SJSA1 (cell line): ENCODE results near the gene ZC3H7A. TPM values are rescaled to one million over a fixed set of nuclear protein-coding genes. Genes with fewer than 3 reads are reported as not detected.

Experiments used
- DNase-seq, 2 experiments: peaks; one replicate each; pipeline ENCODE4 v3.0.0-alpha.2; 2015 to 2020; ENCODE audit warnings: low spot score in 2 of 2, low read depth in 1 of 2
- H3K27ac ChIP-seq: fragments of 250-450 bp; sonication (Bioruptor Pico); 2 replicates; pipeline ENCODE4 v1.5.1; 2020; ENCODE audit warnings: mild to moderate bottlenecking, moderate library complexity
- H3K27me3 ChIP-seq: fragments of 250-450 bp; sonication (Bioruptor Pico); replicated peaks from 2 replicates; pipeline ENCODE4 v1.5.1; 2020; ENCODE audit warnings: mild to moderate bottlenecking, moderate library complexity
- H3K36me3 ChIP-seq: fragments of 250-450 bp; sonication (Bioruptor Pico); 2 replicates; pipeline ENCODE4 v1.5.1; 2020; ENCODE audit warnings: mild to moderate bottlenecking
- H3K4me1 ChIP-seq: fragments of 250-450 bp; sonication (Bioruptor Pico); replicated peaks from 2 replicates; pipeline ENCODE4 v1.6.1; 2021; ENCODE audit warnings: mild to moderate bottlenecking
- H3K4me3 ChIP-seq: fragments of 250-450 bp; sonication (Bioruptor Pico); 2 replicates; pipeline ENCODE4 v1.5.1; 2020; ENCODE audit warnings: mild to moderate bottlenecking
- H3K9me3 ChIP-seq: fragments of 250-450 bp; sonication (Bioruptor Pico); replicated peaks from 2 replicates; pipeline ENCODE4 v1.5.1; 2020; ENCODE audit warnings: mild to moderate bottlenecking
- total RNA-seq: library from RNA; depleted of rRNA; stranded (reverse); fragments of >200 nt; shearing (Covaris generic); gene quantifications from 2 replicates; pipeline ENCODE4 v1.2.3, GENCODE V29; 2014

Gene ZC3H7A
- total RNA-seq, 1 experiment from 2014 or later = 47.4 TPM

GRCh38 chr16:11729787-11730186, 67.3 kb downstream of the ZC3H7A start:
- H3K27ac ChIP-seq = no peak overlapping the region
- no peak for DNase-seq
- H3K9me3 ChIP-seq = no peaks in the 10 kb centered on the region
- H3K4me1 ChIP-seq = peaks cover 7% of the 10 kb centered on the region; the same call in 1 of the 2 replicates
- H3K27me3 ChIP-seq = no peaks in the 10 kb centered on the region
- H3K4me3 ChIP-seq = no peak overlapping the region
- peaks cover 76% of the 10 kb centered on the region for H3K36me3 ChIP-seq

GRCh38 chr16:11727796-11728543, 69.1 kb downstream of the ZC3H7A start:
- Histone ChIP-seq H3K27ac (no peak overlapping the region), H3K4me3 (no peak overlapping the region), H3K27me3 (no peaks in the 10 kb centered on the region), H3K9me3 (no peaks in the 10 kb centered on the region), H3K4me1 (peaks cover 7% of the 10 kb centered on the region; the same call in 1 of the 2 replicates), H3K36me3 (peaks cover 72% of the 10 kb centered on the region)
- no peak for DNase-seq

GRCh38 chr16:11726008-11726407, 71.0 kb downstream of the ZC3H7A start:
- Histone ChIP-seq H3K4me3 (no peak overlapping the region), H3K9me3 (no peaks in the 10 kb centered on the region), H3K27me3 (no peaks in the 10 kb centered on the region), H3K4me1 (peaks cover 7% of the 10 kb centered on the region; the same call in 1 of the 2 replicates), H3K27ac (no peak overlapping the region), H3K36me3 (peaks cover 66% of the 10 kb centered on the region)
- DNase-seq = no peak

- Histone ChIP-seq H3K27me3 (no peaks in the 10 kb centered on the region), H3K36me3 (peaks cover 65% of the 10 kb centered on the region), H3K27ac (no peak overlapping the region), H3K9me3 (no peaks in the 10 kb centered on the region), H3K4me1 (peaks cover 7% of the 10 kb centered on the region; the same call in 1 of the 2 replicates), H3K4me3 (no peak overlapping the region)
- DNase-seq = no peak
These were observed 71.6 kb downstream of the ZC3H7A start for GRCh38 chr16:11725457-11725856.

- H3K9me3 ChIP-seq = no peaks in the 10 kb centered on the region
- no peaks in the 10 kb centered on the region for H3K4me1 ChIP-seq
- no peaks in the 10 kb centered on the region for H3K27me3 ChIP-seq
- no peak overlapping the region for H3K4me3 ChIP-seq
- no peak overlapping the region for H3K27ac ChIP-seq
- peaks cover 58% of the 10 kb centered on the region for H3K36me3 ChIP-seq
- no peak for DNase-seq
These were observed 74.6 kb downstream of the ZC3H7A start for GRCh38 chr16:11722468-11722808.

GRCh38 chr16:11721781-11722467, 75.1 kb downstream of the ZC3H7A start:
- Histone ChIP-seq H3K4me1 (no peaks in the 10 kb centered on the region), H3K36me3 (peaks cover 58% of the 10 kb centered on the region), H3K4me3 (no peak overlapping the region), H3K27me3 (no peaks in the 10 kb centered on the region), H3K9me3 (no peaks in the 10 kb centered on the region), H3K27ac (no peak overlapping the region)
- DNase-seq = no peak

GRCh38 chr16:11719762-11720161, 77.3 kb downstream of the ZC3H7A start:
- DNase-seq = no peak
- no peaks in the 10 kb centered on the region for H3K9me3 ChIP-seq
- H3K4me1 ChIP-seq = no peaks in the 10 kb centered on the region
- H3K27me3 ChIP-seq = no peaks in the 10 kb centered on the region
- peaks cover 52% of the 10 kb centered on the region for H3K36me3 ChIP-seq
- H3K27ac ChIP-seq = no peak overlapping the region
- no peak overlapping the region for H3K4me3 ChIP-seq

GRCh38 chr16:11719171-11719570, 77.9 kb downstream of the ZC3H7A start:
- Histone ChIP-seq H3K27ac (no peak overlapping the region), H3K27me3 (no peaks in the 10 kb centered on the region), H3K4me1 (no peaks in the 10 kb centered on the region), H3K36me3 (peaks cover 50% of the 10 kb centered on the region), H3K9me3 (no peaks in the 10 kb centered on the region), H3K4me3 (no peak overlapping the region)
- no peak for DNase-seq

GRCh38 chr16:11717811-11718210, 79.2 kb downstream of the ZC3H7A start:
- peaks cover 48% of the 10 kb centered on the region for H3K36me3 ChIP-seq
- H3K27ac ChIP-seq = no peak overlapping the region
- H3K4me3 ChIP-seq = no peak overlapping the region

GRCh38 chr16:11716336-11716735, 80.7 kb downstream of the ZC3H7A start:
- no peak for DNase-seq
- H3K27ac ChIP-seq = no peak overlapping the region
- no peak overlapping the region for H3K4me3 ChIP-seq
- no peaks in the 10 kb centered on the region for H3K4me1 ChIP-seq
- H3K27me3 ChIP-seq = no peaks in the 10 kb centered on the region
- peaks cover 40% of the 10 kb centered on the region for H3K36me3 ChIP-seq
- no peaks in the 10 kb centered on the region for H3K9me3 ChIP-seq

More at GRCh38 chr16:11717811-11718210, 79.2 kb downstream of the ZC3H7A start:
- Histone ChIP-seq H3K9me3 (no peaks in the 10 kb centered on the region), H3K27me3 (no peaks in the 10 kb centered on the region), H3K4me1 (no peaks in the 10 kb centered on the region)
- no peak for DNase-seq

GRCh38 chr16:11715246-11715947, 81.7 kb downstream of the ZC3H7A start:
- Histone ChIP-seq H3K36me3 (peaks cover 37% of the 10 kb centered on the region), H3K27ac (no peak overlapping the region), H3K4me3 (no peak overlapping the region), H3K4me1 (no peaks in the 10 kb centered on the region), H3K9me3 (no peaks in the 10 kb centered on the region), H3K27me3 (no peaks in the 10 kb centered on the region)
- DNase-seq = no peak

GRCh38 chr16:11712122-11712521, 84.9 kb downstream of the ZC3H7A start:
- no peaks in the 10 kb centered on the region for H3K9me3 ChIP-seq
- H3K4me1 ChIP-seq = no peaks in the 10 kb centered on the region
- H3K36me3 ChIP-seq = peaks cover 21% of the 10 kb centered on the region
- H3K4me3 ChIP-seq = no peak overlapping the region
- DNase-seq = no peak
- H3K27me3 ChIP-seq = no peaks in the 10 kb centered on the region
- H3K27ac ChIP-seq = no peak overlapping the region

GRCh38 chr16:11711662-11712061, 85.4 kb downstream of the ZC3H7A start:
- no peak for DNase-seq
- Histone ChIP-seq H3K36me3 (peaks cover 23% of the 10 kb centered on the region), H3K4me1 (no peaks in the 10 kb centered on the region), H3K4me3 (no peak overlapping the region), H3K9me3 (no peaks in the 10 kb centered on the region), H3K27ac (no peak overlapping the region), H3K27me3 (no peaks in the 10 kb centered on the region)

GRCh38 chr16:11708421-11708820, 88.6 kb downstream of the ZC3H7A start:
- Histone ChIP-seq H3K4me3 (no peak overlapping the region), H3K9me3 (no peaks in the 10 kb centered on the region), H3K4me1 (no peaks in the 10 kb centered on the region), H3K27ac (no peak overlapping the region), H3K36me3 (peaks cover 14% of the 10 kb centered on the region), H3K27me3 (no peaks in the 10 kb centered on the region)
- no peak for DNase-seq
